GM12878 (cell line): ENCODE data around the gene HMOX2. TPM values are rescaled to one million over a fixed set of nuclear protein-coding genes. Genes with fewer than 3 reads are reported as not detected.

ENCODE experiments used
- ATAC-seq: fragments of 200-7000 bp; cut with Tn5 transposase; 3 replicates; pipeline ENCODE4 v1.9.1; 2020; ENCODE audit warnings: mild to moderate bottlenecking, moderate library complexity
- BruUV-seq: library from RNA; stranded (reverse); fragments of 400-500 nt; replicated peaks from 2 replicates; lab custom pipeline; 2021; lab: Mats Ljungman, UMichigan
- CTCF ChIA-PET: fragments of 300-600 bp; sonication (Branson Sonifier 250); formaldehyde crosslinking; extraction: SDS; loops from one replicate; lab custom pipeline; 2021; ENCODE audit warnings: inconsistent platforms; lab: Yijun Ruan, JAX
- POLR2A ChIA-PET: fragments of 350-600 bp; formaldehyde crosslinking; extraction: SDS; loops from one replicate; lab custom pipeline; 2021; ENCODE audit warnings: inconsistent platforms; lab: Charles Lee
- RAD21 ChIA-PET: fragments of 300-600 bp; sonication (Branson Sonifier 250); formaldehyde crosslinking; loops from one replicate; lab custom pipeline; 2023; ENCODE audit warnings: antibody characterized with exemption; ENCODE audit not compliant: unreplicated experiment; lab: Charles Lee
- SMC1A ChIA-PET: fragments of 300-600 bp; sonication (Branson Sonifier 250); formaldehyde crosslinking; loops from one replicate; lab custom pipeline; 2023; ENCODE audit not compliant: unreplicated experiment, uncharacterized antibody; lab: Charles Lee
- DNase-seq: peaks from one replicate; pipeline ENCODE4 v3.0.0-alpha.2; 2011; ENCODE audit warnings: low read depth, low spot score
- FAIRE-seq: peaks from 3 replicates; lab custom pipeline; 2011; peaks lifted over from hg19 to GRCh38; lab: Jason Lieb, UNC
- H2AFZ ChIP-seq: 2 replicates; pipeline ENCODE4 v1.6.0; 2011; ENCODE audit warnings: low read depth, low read length, control low read depth; ENCODE audit not compliant: control insufficient read depth
- H3K27ac ChIP-seq: 2 replicates; pipeline ENCODE4 v1.5.1; 2011; ENCODE audit warnings: control low read depth; ENCODE audit not compliant: control insufficient read depth, insufficient read depth
- H3K27me3 ChIP-seq, 2 experiments: replicated peaks in 1 of 2; 2 replicates each; pipeline versions ENCODE4 v1.6.0 to v1.6.1; 2011; ENCODE audit warnings: low read length in 1 of 2; ENCODE audit not compliant: control insufficient read depth in 2 of 2, insufficient read depth in 2 of 2
- H3K36me3 ChIP-seq, 2 experiments: 2 replicates each; pipeline ENCODE4 v1.5.1; 2011; ENCODE audit warnings: low read length in 1 of 2; ENCODE audit not compliant: control insufficient read depth in 2 of 2, insufficient read depth in 2 of 2
- H3K4me1 ChIP-seq: 2 replicates; pipeline ENCODE4 v1.6.1; 2011; ENCODE audit warnings: mild to moderate bottlenecking, low read length, moderate library complexity, mixed read lengths; ENCODE audit not compliant: control insufficient read depth, insufficient read depth
- H3K4me2 ChIP-seq: 2 replicates; pipeline ENCODE4 v1.6.0; 2011; ENCODE audit warnings: control low read depth; ENCODE audit not compliant: control insufficient read depth, insufficient read depth
- H3K4me3 ChIP-seq: fragments of 200-600 bp; sonication (generic); 2 replicates; pipeline ENCODE4 v1.5.1; 2016
- H3K79me2 ChIP-seq: 2 replicates; pipeline ENCODE4 v1.6.0; 2011; ENCODE audit warnings: low read length; ENCODE audit not compliant: control insufficient read depth, insufficient read depth
- H3K9ac ChIP-seq: 2 replicates; pipeline ENCODE4 v1.8.0; 2011; ENCODE audit warnings: low read length, control low read depth, mixed read lengths; ENCODE audit not compliant: control insufficient read depth, insufficient read depth
- H3K9me3 ChIP-seq: replicated peaks from 3 replicates; pipeline ENCODE4 v1.5.1; 2011; ENCODE audit warnings: mild to moderate bottlenecking, low read length; ENCODE audit not compliant: control insufficient read depth, insufficient read depth
- H4K20me1 ChIP-seq: 2 replicates; pipeline ENCODE4 v1.6.0; 2011; ENCODE audit not compliant: control insufficient read depth, insufficient read depth
- BHLHE40 ChIP-seq, 2 experiments: fragments of 450-650 bp in 1 of 2; IDR thresholded peaks; 2 replicates each; pipeline ENCODE4 v1.6.1; 2011 to 2017; ENCODE audit warnings: low read depth in 2 of 2, borderline replicate concordance in 1 of 2, improper control_type of control experiment in 1 of 2, low read length in 1 of 2, mild to moderate bottlenecking in 1 of 2
- CBX3 ChIP-seq: fragments of 200-600 bp; sonication (generic); IDR thresholded peaks from 2 replicates; pipeline ENCODE4 v1.6.1; 2016; ENCODE audit warnings: low read depth, borderline replicate concordance
- ETV6 ChIP-seq, 2 experiments: fragments of 450-650 bp in 1 of 2; IDR thresholded peaks in 1 of 2; conservative IDR thresholded peaks in 1 of 2; 2 replicates each; pipeline ENCODE4 v1.6.1; 2014; ENCODE audit warnings: antibody characterized with exemption in 1 of 2, borderline replicate concordance in 1 of 2, low read depth in 1 of 2, mild to moderate bottlenecking in 1 of 2, moderate library complexity in 1 of 2
- IRF4 ChIP-seq: IDR thresholded peaks from 2 replicates; pipeline ENCODE4 v1.6.1; 2011; ENCODE audit warnings: low read depth, low read length
- MEF2A ChIP-seq: IDR thresholded peaks from 2 replicates; pipeline ENCODE4 v1.6.1; 2011; ENCODE audit warnings: low read depth, mild to moderate bottlenecking, low read length, moderate library complexity; ENCODE audit not compliant: insufficient read depth
- MTA3 ChIP-seq: IDR thresholded peaks from 2 replicates; pipeline ENCODE4 v1.6.1; 2012; ENCODE audit warnings: low read length, inconsistent platforms, borderline replicate concordance
- NFXL1 ChIP-seq: fragments of 450-650 bp; IDR thresholded peaks from 2 replicates; pipeline ENCODE4 v1.6.1; 2017; ENCODE audit warnings: antibody characterized with exemption, mild to moderate bottlenecking, borderline replicate concordance
- NFYA ChIP-seq: IDR thresholded peaks from 2 replicates; pipeline ENCODE4 v1.6.1; 2011; ENCODE audit warnings: low read depth, mild to moderate bottlenecking, low read length, improper control_type of control experiment, borderline replicate concordance
- NR2F1 ChIP-seq: fragments of 450-650 bp; conservative IDR thresholded peaks from 2 replicates; pipeline ENCODE4 v1.6.1; 2017; ENCODE audit warnings: mild to moderate bottlenecking
- POU2F2 ChIP-seq: IDR thresholded peaks from 3 replicates; pipeline ENCODE4 v1.6.1; 2011; ENCODE audit warnings: low read depth, mild to moderate bottlenecking, low read length, borderline replicate concordance
- RFX5 ChIP-seq: IDR thresholded peaks from 2 replicates; pipeline ENCODE4 v1.6.1; 2011; ENCODE audit warnings: low read depth, low read length, improper control_type of control experiment
- STAT1 ChIP-seq: fragments of 450-650 bp; conservative IDR thresholded peaks from 2 replicates; pipeline ENCODE4 v1.6.1; 2014; ENCODE audit warnings: antibody characterized with exemption, mild to moderate bottlenecking
- TCF12 ChIP-seq: IDR thresholded peaks from 2 replicates; pipeline ENCODE4 v1.6.1; 2011; ENCODE audit warnings: low read depth, mild to moderate bottlenecking, low read length
- ZBTB33 ChIP-seq: fragments of 450-650 bp; IDR thresholded peaks from 2 replicates; pipeline ENCODE4 v1.6.1; 2017; ENCODE audit warnings: mild to moderate bottlenecking
- ZNF207 ChIP-seq: fragments of 450-650 bp; IDR thresholded peaks from 2 replicates; pipeline ENCODE4 v1.6.1; 2014; ENCODE audit warnings: antibody characterized with exemption, mild to moderate bottlenecking, borderline replicate concordance
- ZNF217 ChIP-seq: fragments of 450-650 bp; IDR thresholded peaks from 2 replicates; pipeline ENCODE4 v1.6.1; 2017; ENCODE audit warnings: antibody characterized with exemption, mild to moderate bottlenecking
- ZNF592 ChIP-seq: fragments of 450-650 bp; IDR thresholded peaks from 2 replicates; pipeline ENCODE4 v1.6.1; 2017; ENCODE audit warnings: mild to moderate bottlenecking, moderate library complexity
- WGBS: methylation state at CpG from one replicate; pipeline ENCODE4 v1.1.6; 2016; ENCODE audit warnings: low lambda C conversion rate; ENCODE audit not compliant: insufficient replicate concordance, insufficient coverage; ENCODE audit errors: missing lambda C conversion rate; 5-methylcytosine and 5-hydroxymethylcytosine counted together
- in situ Hi-C: fragments of 300-500 bp; cut with MboI; formaldehyde crosslinking; loops from 9 replicates; pipeline ENCODE4 v1.14.3; 2018; ENCODE audit warnings: mixed read lengths
- intact Hi-C: fragments of 100-400 bp; cut with micrococcal nuclease; formaldehyde crosslinking; loops from one replicate; pipeline ENCODE4 v1.14.2; 2022; ENCODE audit not compliant: unreplicated experiment
- polyA plus RNA-seq, 11 experiments: library from polyadenylated mRNA; depleted of rRNA in 4 of 11; unstranded in 6 of 11; stranded (reverse) in 5 of 11; fragments of >200 nt; fragmentation: Nextera tagmentation in 4 of 11; fragmentation: Illumina TruSeq in 1 of 11; extraction: Ambion mirVana in 4 of 11; extraction: Trizol in 1 of 11; gene quantifications; 1 replicate in 1 of 11; 2 replicates in 10 of 11; pipeline versions ENCODE4 v1.2.1 to v1.2.3, GENCODE V29; 2011 to 2016; ENCODE audit warnings: inconsistent platforms in 2 of 11, missing spikeins in 2 of 11, low read depth in 1 of 11
- total RNA-seq, 4 experiments: library from RNA; depleted of rRNA in 3 of 4; stranded (reverse); fragments of >200 nt in 3 of 4; fragmentation: Illumina TruSeq in 1 of 4; extraction: Trizol in 1 of 4; gene quantifications; 2 replicates each; pipeline versions ENCODE4 v1.2.1 to v1.2.3, GENCODE V29; 2013 to 2021

HMOX2 gene
- total and polyA plus RNA-seq, 10 of the 15 experiments (the other 5 are each of a cell fraction or from before 2014, with no cell fraction given), result 26.4 to 111 (median 57.8) TPM

GRCh38 chr16:4442371-4442770 is 33.8 kb upstream of the HMOX2 start:
- 96% methylated on average over 11 of the region's 11 CpGs for WGBS
- no peaks in the 10 kb centered on the region for H3K79me2 ChIP-seq
- H3K27ac ChIP-seq, result no peak overlapping the region
- no peaks in the 10 kb centered on the region for H3K9me3 ChIP-seq
- ChIA-PET CTCF (interaction anchor here (0.5 kb wide), 1 partner anchor 106 kb away, joined by 3 read pairs; no protein-coding TSS in a partner anchor), POLR2A (no interaction called here), RAD21 (no interaction called here), SMC1A (no interaction called here)
- H2AFZ ChIP-seq, result no peak overlapping the region
- no peak for FAIRE-seq
- H3K4me2 ChIP-seq, result no peak overlapping the region
- no peaks in the 10 kb centered on the region for H3K4me1 ChIP-seq
- H3K36me3 ChIP-seq, result peaks cover 21 to 46% of the 10 kb centered on the region in 2 experiments
- H3K9ac ChIP-seq, result no peak overlapping the region
- in situ Hi-C loops (no loop called here), intact Hi-C loops (no loop called here)
- no TSS peak for BruUV-seq
- no peaks in the 10 kb centered on the region; the same call in 1 of the 2 replicates for H4K20me1 ChIP-seq
- no peak for ATAC-seq
- no peak for DNase-seq
- no peaks in the 10 kb centered on the region for H3K27me3 ChIP-seq
- H3K4me3 ChIP-seq, result no peak overlapping the region
- no peak for TF ChIP-seq ETV6 (conservative IDR thresholded peaks at IDR 0.05 in 1 of 2, IDR thresholded peaks at IDR 0.05 in 1 of 2; ENCODE audit: borderline replicate concordance in 1 of 2, low read depth in 1 of 2)
- TF ChIP-seq MTA3, result no peak
- no peak for TF ChIP-seq NR2F1
- TF ChIP-seq BHLHE40 (IDR thresholded peaks at IDR 0.05; ENCODE audit: borderline replicate concordance in 1 of 2, low read depth in 2 of 2, low read length in 1 of 2), result no peak
- TF ChIP-seq CBX3, result no peak
- TF ChIP-seq TCF12, result no peak
- TF ChIP-seq NFYA, result no peak
- no peak for TF ChIP-seq NFXL1
- TF ChIP-seq POU2F2, result no peak
- no peak for TF ChIP-seq ZNF207
- TF ChIP-seq MEF2A, result no peak
- no peak for TF ChIP-seq ZNF217
- TF ChIP-seq STAT1, result no peak
- TF ChIP-seq ZBTB33, result no peak
- TF ChIP-seq ZNF592, result no peak
- TF ChIP-seq RFX5, result no peak
- no peak for TF ChIP-seq IRF4
